GM20000 (cell line): ENCODE data around the gene PIWIL1.

Experiments
- DNase-seq: peaks from one replicate; pipeline ENCODE4 v3.0.0; 2012; ENCODE audit warnings: low spot score
- CTCF ChIP-seq: IDR thresholded peaks from 2 replicates; pipeline ENCODE4 v1.5.1; 2012; ENCODE audit warnings: mild to moderate bottlenecking, control low read depth; ENCODE audit errors: extremely low read depth, missing control alignments

Gene PIWIL1

GRCh38 chr12:130357729-130358330 lies 20.1 kb downstream of the PIWIL1 start:
- DNase-seq = no peak
- no peak for TF ChIP-seq CTCF

GRCh38 chr12:130362060-130362459 lies 24.4 kb downstream of the PIWIL1 start:
- TF ChIP-seq CTCF = no peak
- DNase-seq = no peak

- no peak for DNase-seq
- no peak for TF ChIP-seq CTCF
Measured at GRCh38 chr12:130364578-130364977, 26.9 kb downstream of the PIWIL1 start.

GRCh38 chr12:130366159-130366558 lies 28.5 kb downstream of the PIWIL1 start:
- DNase-seq = no peak
- no peak for TF ChIP-seq CTCF

GRCh38 chr12:130367003-130367402 lies 29.3 kb downstream of the PIWIL1 start:
- TF ChIP-seq CTCF = no peak
- no peak for DNase-seq

- DNase-seq = no peak
- TF ChIP-seq CTCF = no peak
Measured at GRCh38 chr12:130367523-130367922, 29.8 kb downstream of the PIWIL1 start.

GRCh38 chr12:130369816-130370215 lies 32.1 kb downstream of the PIWIL1 start:
- no peak for TF ChIP-seq CTCF
- DNase-seq = no peak
